Upper lobe of right lung (tissue), 1 donor: Measurements from ENCODE around the gene PMM1. TPM values are rescaled to one million over a fixed set of nuclear protein-coding genes. Genes with fewer than 3 reads are reported as not detected.

ENCODE experiments used
- ATAC-seq: fragments of 200-7000 bp; cut with Tn5 transposase; one replicate; pipeline ENCODE4 v1.9.1; 2020; ENCODE audit warnings: mild to moderate bottlenecking, moderate library complexity
- DNase-seq: peaks from one replicate; pipeline ENCODE4 v3.0.0-alpha.2; 2020
- H3K27ac ChIP-seq: fragments of 200-600 bp; one replicate; pipeline ENCODE4 v1.8.0; 2022
- H3K27me3 ChIP-seq: fragments of 200-600 bp; one replicate; pipeline ENCODE4 v1.8.0; 2022; ENCODE audit warnings: mild to moderate bottlenecking
- H3K36me3 ChIP-seq: fragments of 200-600 bp; one replicate; pipeline ENCODE4 v1.8.0; 2022
- H3K4me1 ChIP-seq: fragments of 200-600 bp; one replicate; pipeline ENCODE4 v1.8.0; 2022
- H3K4me3 ChIP-seq: fragments of 200-600 bp; one replicate; pipeline ENCODE4 v1.8.0; 2022; ENCODE audit warnings: mild to moderate bottlenecking
- H3K9me3 ChIP-seq: fragments of 200-600 bp; one replicate; pipeline ENCODE4 v1.8.0; 2022
- intact Hi-C: fragments of 100-400 bp; cut with DNase I; formaldehyde crosslinking; loops from one replicate; pipeline ENCODE4 v1.11.0; 2022
- total RNA-seq: library from RNA; stranded (reverse); fragmentation: NEBNext Ultra II Directional; extraction: Animal tissue kit (Norgen Biotek cat#: 25700); gene quantifications from one replicate; pipeline ENCODE4 v1.2.1, GENCODE V29; 2021
- TF ChIP-seq, protein P1 (sequence below): fragments of 200-600 bp; IDR thresholded peaks from one replicate; pipeline ENCODE4 v1.8.0; 2022; ENCODE audit warnings: antibody characterized with exemption
- donor health status: DM: no; HTN: yes; CAD: no; lungs with severe emphysema.

Gene PMM1
- total RNA-seq, 1 donor from 2014 or later, result 44.4 TPM

GRCh38 chr22:41531715-41532477, 57.7 kb downstream of the PMM1 start:
- ATAC-seq, result no peak
- TF ChIP-seq, protein P1, sequence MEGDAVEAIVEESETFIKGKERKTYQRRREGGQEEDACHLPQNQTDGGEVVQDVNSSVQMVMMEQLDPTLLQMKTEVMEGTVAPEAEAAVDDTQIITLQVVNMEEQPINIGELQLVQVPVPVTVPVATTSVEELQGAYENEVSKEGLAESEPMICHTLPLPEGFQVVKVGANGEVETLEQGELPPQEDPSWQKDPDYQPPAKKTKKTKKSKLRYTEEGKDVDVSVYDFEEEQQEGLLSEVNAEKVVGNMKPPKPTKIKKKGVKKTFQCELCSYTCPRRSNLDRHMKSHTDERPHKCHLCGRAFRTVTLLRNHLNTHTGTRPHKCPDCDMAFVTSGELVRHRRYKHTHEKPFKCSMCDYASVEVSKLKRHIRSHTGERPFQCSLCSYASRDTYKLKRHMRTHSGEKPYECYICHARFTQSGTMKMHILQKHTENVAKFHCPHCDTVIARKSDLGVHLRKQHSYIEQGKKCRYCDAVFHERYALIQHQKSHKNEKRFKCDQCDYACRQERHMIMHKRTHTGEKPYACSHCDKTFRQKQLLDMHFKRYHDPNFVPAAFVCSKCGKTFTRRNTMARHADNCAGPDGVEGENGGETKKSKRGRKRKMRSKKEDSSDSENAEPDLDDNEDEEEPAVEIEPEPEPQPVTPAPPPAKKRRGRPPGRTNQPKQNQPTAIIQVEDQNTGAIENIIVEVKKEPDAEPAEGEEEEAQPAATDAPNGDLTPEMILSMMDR, result no peak
- H3K27ac ChIP-seq, result no peak overlapping the region
- no peak for DNase-seq
- H3K4me3 ChIP-seq, result no peak overlapping the region
- peaks cover 4% of the 10 kb centered on the region for H3K4me1 ChIP-seq
- H3K27me3 ChIP-seq, result no peaks in the 10 kb centered on the region
- H3K36me3 ChIP-seq, result peaks cover 62% of the 10 kb centered on the region
- intact Hi-C loops, result no loop called here
- H3K9me3 ChIP-seq, result no peaks in the 10 kb centered on the region

GRCh38 chr22:41530890-41531714, 58.5 kb downstream of the PMM1 start:
- no peak overlapping the region for H3K27ac ChIP-seq

DNA sequence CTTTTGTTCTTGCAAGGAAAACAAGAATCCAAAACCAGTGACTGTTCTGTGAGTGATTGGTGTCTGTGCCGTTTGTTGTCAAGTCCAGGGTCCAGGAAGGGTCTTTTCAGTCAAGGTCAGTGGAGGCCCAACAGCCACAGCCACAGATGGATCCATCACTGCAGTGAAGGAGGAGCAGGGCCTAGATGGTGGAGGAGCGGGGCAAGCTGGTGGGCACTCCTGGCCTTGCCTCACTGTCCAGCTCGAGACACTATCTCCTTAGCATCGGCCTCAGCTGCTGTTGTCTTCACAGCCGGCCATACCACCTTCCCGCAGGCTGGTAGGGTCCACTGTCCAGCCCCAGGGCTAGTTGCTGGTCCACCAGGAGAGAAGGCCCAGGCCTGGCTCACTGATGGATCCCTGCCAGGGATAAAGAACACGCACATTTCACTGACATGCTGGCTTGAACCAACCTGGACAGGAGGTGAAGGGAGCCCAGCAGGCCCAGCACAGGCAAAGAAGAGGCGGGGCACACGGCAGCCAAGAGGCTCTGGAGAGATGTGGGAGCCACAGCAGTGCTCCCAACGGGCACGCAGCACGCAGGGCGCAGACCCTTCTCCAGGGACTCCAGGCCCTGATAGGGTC, 60.6 kb downstream of the PMM1 start:
- H3K4me3 ChIP-seq, result no peak overlapping the region
- no peak overlapping the region for H3K27ac ChIP-seq
- H3K9me3 ChIP-seq, result no peaks in the 10 kb centered on the region
- DNase-seq (no peak), ATAC-seq (no peak)
- intact Hi-C loops, result loop anchor here (5.0 kb wide), 1 partner anchor 127 kb away; no protein-coding TSS in a partner anchor
- peaks cover 75% of the 10 kb centered on the region for H3K36me3 ChIP-seq
- no peaks in the 10 kb centered on the region for H3K27me3 ChIP-seq
- peaks cover 21% of the 10 kb centered on the region for H3K4me1 ChIP-seq
- TF ChIP-seq, protein P1, result no peak

More at GRCh38 chr22:41530890-41531714, 58.5 kb downstream of the PMM1 start:
- Histone ChIP-seq H3K27me3 (no peaks in the 10 kb centered on the region), H3K4me1 (peaks cover 4% of the 10 kb centered on the region), H3K36me3 (peaks cover 70% of the 10 kb centered on the region), H3K9me3 (no peaks in the 10 kb centered on the region), H3K4me3 (no peak overlapping the region)
- no peak for DNase-seq
- TF ChIP-seq, protein P1, result no peak
- intact Hi-C loops, result no loop called here
- no peak for ATAC-seq

GRCh38 chr22:41528132-41528766, 61.4 kb downstream of the PMM1 start:
- H3K9me3 ChIP-seq, result no peaks in the 10 kb centered on the region
- intact Hi-C loops, result loop anchor here (5.0 kb wide), 1 partner anchor 126 kb away; no protein-coding TSS in a partner anchor
- no peaks in the 10 kb centered on the region for H3K27me3 ChIP-seq
- H3K4me1 ChIP-seq, result peaks cover 26% of the 10 kb centered on the region
- H3K4me3 ChIP-seq, result no peak overlapping the region
- DNase-seq (no peak), ATAC-seq (no peak)
- no peak overlapping the region for H3K27ac ChIP-seq
- TF ChIP-seq, protein P1, result no peak
- peaks cover 82% of the 10 kb centered on the region for H3K36me3 ChIP-seq

Other genes with a start within 250 kb of the PMM1 start
- gene TEF, start 207.9 kb downstream of the PMM1 start, total RNA-seq, result 45.6 TPM
- 47.7 TPM for gene TOB2, start 143.0 kb downstream of the PMM1 start, total RNA-seq
- 32.9 TPM for gene PHF5A, start 121.1 kb downstream of the PMM1 start, total RNA-seq
- gene ACO2, start 120.7 kb downstream of the PMM1 start, total RNA-seq, result 84.1 TPM
- 43.7 TPM for gene POLR3H, start 45.4 kb downstream of the PMM1 start, total RNA-seq
- 6.3 TPM for gene CSDC2, start 28.8 kb downstream of the PMM1 start, total RNA-seq
- gene DESI1, start 31.2 kb upstream of the PMM1 start, total RNA-seq, result 29.5 TPM
- gene XRCC6, start 31.5 kb upstream of the PMM1 start, total RNA-seq, result 160 TPM
- gene SNU13, start 99.0 kb upstream of the PMM1 start, total RNA-seq, result 111 TPM
- 2.3 TPM for gene MEI1, start 109.7 kb upstream of the PMM1 start, total RNA-seq
- 7.3 TPM for gene CCDC134, start 210.8 kb upstream of the PMM1 start, total RNA-seq
- gene SREBF2, start 243.3 kb upstream of the PMM1 start, total RNA-seq, result 156 TPM